RPMI7951 (cell line): ENCODE results near the gene TMBIM4. TPM values are rescaled to one million over a fixed set of nuclear protein-coding genes. Genes with fewer than 3 reads are reported as not detected.
"Not testable (repeated sequence)": the region's sequence is repeated elsewhere in the genome, so short reads cannot be mapped to it uniquely, and the experiment has no call there.

ENCODE experiments used
- DNase-seq: peaks from one replicate; pipeline ENCODE4 v3.0.0-alpha.2; 2012; ENCODE audit warnings: low read depth
- total RNA-seq: library from RNA; depleted of rRNA; stranded (reverse); fragments of >200 nt; shearing (Covaris generic); gene quantifications from 2 replicates; pipeline ENCODE4 v1.2.3, GENCODE V29; 2014; rRNA removed

The TMBIM4 gene
- total RNA-seq: 127 and 135 TPM in 2 replicates

DNA sequence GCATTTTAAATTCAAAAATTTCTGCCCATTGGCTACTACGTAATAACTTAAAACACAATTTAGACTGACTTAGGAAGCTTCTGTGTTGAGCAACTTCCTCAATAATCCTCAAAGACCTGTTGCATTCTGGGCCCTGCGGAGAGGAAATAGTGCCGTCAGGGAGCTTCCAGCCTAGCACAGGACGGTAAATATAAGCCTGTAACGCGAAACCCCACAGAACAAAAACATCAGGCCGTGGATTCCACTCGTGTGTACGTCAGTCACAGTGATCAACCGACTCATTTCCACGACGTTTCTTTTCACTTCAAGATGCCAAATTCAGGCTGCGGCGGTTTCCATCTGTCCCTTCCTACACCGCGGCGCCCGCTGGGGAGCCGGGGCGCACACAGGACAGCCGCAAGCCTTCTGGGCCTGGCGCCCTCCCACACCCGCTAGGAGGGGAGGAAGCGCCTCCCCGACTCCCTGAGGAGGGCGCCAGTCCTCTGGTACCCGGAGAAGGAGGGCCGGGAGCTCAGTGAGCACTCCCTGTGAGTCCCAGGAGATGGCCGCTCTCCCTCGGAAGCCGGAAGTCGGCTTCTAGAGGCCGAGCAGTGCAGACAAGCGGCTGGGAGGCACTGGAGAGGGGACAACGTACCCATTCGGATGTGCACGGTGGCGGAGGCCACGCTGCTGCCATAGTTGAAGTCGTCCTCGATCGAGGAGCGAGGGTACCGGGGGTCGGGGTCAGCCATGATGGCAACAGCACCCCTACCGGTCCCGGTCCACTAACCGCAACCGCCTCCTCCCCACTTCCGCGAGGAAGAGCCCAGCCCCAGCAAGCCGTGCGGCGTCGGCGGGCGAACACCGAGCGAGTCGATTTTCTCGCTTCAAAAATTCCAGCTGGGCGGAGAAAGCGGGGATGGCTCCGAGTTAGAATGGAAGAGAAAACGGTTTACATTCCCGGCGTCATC, at the start of gene TMBIM4:
Gene TMBIM4, minus strand, starts transcription at position 776 of the 950 bp plus-strand sequence. Its CDS starts 45 bp downstream, at position 731.
- peak; percentile 89 for DNase-seq

DNA sequence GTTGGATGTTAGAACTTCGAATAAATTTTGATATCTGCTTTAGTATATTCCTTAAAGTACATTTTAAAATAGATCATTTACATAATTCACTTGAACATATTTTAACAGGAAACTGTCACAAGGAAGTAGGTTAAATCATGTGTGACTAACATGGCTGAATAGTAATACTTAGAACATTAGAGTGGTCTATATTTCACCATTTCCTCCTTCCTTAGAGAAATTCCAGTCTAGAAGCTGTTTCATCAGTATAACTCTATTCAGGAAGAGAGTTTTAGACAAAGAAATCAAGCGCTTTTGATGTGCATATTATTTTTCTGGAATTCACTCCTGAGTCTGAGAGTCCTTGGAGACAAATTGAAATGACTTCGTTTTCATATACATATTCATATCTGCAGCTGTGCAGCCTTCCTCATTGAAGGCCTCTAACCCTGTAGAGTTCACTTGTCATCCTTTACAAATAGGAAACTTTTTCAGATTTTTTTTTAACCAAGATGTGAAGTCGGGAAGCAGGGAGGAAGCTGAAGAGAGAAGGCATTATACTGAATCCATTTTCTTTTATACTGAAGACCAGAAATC, 47.6 kb upstream of the TMBIM4 start:
- no peak for DNase-seq

GRCh38 chr12:66213011-66213410, 43.2 kb upstream of the TMBIM4 start:
- not testable (repeated sequence) for DNase-seq

DNA sequence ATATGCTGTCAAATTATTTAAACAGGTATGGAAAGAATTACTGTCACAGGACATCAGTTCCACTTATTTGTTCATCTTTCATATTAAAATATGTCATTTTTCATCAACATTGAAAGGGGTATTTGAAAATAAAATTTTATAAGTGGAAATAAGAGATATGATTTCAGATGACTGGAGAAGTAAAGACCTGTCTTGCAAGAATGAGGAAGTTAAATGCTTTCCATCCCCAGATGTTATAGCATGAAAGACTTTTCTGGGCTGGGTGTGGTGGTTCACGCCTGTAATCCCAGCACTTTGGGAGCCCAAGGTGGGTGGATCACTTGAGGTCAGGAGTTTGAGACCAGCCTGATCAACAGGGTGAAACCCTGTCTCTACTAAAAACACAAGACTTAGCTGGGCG, 41.8 kb upstream of the TMBIM4 start:
- DNase-seq: not testable (repeated sequence)

DNA sequence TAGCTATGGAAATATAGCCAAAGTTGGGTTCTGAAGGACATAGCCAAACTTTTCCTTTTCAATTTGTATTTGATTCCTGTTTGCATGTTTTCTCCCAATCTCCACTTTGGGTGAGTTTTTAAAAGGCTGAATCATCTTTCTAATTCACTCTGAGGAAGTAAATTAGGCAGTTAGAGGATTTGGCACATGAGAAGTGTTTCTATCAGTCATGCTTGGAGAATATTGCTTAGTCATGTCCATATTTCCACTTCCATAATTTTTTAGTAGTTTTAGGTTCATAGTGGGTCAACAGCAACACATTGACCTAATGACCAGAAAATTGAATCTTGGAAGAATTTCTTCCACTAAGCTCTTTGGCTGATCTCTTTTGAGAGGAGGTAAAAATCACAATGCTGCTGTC, 41.0 kb upstream of the TMBIM4 start:
- no peak for DNase-seq

DNA sequence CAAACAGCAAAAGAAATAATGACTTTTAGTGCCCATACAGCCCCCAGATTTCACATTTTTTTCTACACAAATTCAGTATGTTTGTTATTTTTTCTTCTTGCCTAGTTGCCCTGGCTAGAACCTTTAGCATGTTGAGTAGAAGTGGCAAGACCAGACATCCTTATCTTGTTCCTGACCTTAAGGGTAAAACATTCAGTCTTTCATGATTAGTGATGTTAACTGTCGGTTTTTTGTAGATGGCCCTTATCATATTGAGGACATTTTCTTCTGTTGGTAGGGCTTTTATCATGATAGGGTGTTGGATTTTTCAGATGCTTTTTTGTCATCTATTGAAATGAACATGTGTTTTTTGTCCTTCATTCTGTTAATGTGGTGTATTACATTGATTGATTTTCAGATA, 36.3 kb upstream of the TMBIM4 start:
- DNase-seq: no peak

DNA sequence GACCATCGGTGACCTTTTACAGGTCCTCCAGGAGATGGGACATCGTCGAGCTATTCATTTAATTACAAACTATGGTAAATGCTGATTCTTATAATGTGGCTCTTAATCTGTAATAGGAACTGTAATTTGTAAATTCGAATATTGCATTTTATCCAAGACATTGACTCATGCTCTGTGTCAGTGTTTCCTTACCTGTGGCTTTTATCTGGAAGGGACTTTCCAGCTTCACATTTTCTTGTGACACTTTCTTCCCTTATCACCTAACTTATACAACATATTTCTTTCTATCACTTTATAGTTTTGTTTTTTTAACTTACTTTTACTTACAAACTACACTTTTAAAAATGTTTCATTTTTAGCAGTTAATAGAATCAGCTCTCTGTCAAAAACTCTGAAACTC, 34.0 kb upstream of the TMBIM4 start:
- no peak for DNase-seq

- no peak for DNase-seq
These were observed 30.2 kb upstream of the TMBIM4 start for GRCh38 chr12:66199831-66200509.

- no peak for DNase-seq
These were observed 29.3 kb upstream of the TMBIM4 start for GRCh38 chr12:66199141-66199540.

DNA sequence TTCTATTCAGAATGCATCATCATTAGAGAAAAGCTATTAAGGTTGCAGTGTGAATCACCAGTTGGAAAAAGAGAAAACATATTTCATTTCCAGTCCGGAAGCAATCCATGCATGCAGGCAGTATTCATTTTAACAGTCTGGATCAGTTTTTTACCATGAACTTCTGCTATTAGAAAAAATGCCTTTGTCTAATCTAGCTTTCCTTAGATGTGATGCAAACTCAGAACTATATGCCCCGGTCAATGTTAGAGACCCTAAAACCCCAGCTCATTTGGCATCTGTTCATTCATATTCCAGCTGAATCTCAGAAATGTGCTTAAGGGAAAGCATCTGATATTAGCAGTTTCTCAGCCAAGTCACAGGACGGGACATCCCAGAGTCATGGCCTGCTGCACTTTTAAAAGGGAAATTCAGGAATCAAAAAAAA, 27.7 kb upstream of the TMBIM4 start:
- peak; percentile 5 for DNase-seq

DNA sequence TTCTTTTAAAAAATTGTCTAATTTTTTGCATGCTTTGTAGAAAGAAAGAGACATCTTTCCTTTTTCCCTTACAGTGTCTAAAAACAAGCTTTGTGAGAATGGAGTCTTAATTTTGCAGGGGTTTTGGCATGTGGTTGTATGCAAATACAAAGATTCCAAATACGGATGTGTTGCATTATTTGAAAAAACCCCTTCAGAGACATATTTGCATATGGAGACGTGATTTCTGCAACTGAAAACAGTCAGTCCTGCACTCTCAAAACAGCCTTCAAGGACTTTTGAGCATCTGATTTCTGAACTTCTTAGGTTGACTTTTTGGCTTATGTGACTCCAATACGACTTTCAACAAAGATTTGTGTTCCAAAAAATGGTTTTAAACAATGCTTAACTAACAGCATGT, 27.0 kb upstream of the TMBIM4 start:
- DNase-seq: peak; percentile 31

DNA sequence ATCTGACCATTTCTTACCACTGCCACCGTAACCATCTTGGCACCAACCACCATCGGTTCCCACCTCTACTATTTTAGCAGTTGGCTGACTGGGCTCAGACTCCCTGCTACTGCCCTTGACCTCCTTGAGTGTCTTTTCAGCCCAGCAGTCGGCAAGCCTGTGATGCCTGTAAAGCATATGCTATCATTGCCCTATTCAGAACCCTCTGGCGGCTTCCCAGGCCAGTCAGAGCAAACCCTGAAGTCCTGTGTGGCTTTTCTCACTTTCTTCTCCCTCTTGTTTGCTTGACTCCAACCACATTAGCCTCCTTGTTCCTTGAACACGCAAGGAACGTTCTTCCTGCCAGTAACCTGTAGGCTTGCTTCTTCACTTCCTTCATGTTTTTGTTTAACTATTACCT, 25.4 kb upstream of the TMBIM4 start:
- DNase-seq: peak; percentile 5

- no peak for DNase-seq
These were observed 24.3 kb upstream of the TMBIM4 start for GRCh38 chr12:66194122-66194521.

- no peak for DNase-seq
These were observed 21.8 kb upstream of the TMBIM4 start for GRCh38 chr12:66191547-66192126.

- peak; percentile 26 for DNase-seq
These were observed 20.9 kb upstream of the TMBIM4 start for GRCh38 chr12:66190519-66191370.

DNA sequence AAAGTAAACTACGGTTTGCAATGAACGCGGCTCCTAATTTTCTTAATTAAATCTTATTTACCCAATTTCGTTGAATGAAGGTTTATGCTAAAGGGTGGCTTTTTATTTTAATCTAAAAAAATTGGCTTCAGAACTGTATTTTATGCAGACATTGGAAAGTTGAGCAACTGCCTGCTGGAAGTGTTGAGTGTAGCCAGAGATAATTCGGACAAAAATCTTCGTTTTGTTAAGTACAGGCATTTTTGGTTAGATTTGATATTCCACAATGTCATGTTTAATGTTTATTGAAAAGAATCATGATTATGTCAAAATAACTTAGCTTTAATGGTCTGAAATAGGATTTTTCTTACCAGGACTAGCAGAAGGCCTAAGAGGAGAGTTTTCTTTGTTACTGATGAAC, 20.1 kb upstream of the TMBIM4 start:
- DNase-seq: no peak

DNA sequence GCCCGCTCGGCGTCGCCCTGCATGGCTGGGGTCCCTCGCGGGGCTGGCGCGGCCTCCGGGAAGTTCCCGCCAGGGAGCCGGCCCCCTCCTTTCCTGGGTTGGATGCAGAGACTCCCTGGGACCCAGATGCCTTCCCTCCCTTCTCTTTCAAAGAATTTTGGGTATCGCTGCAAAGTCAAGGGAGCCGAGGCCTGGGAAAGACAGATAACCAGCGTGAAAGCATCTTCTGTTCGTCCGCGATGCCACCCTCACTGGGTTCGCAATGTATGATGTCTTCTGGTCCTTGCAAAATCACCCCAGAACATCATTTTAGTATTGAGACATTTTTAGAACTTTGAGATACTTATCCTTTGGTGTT, 19.7 kb upstream of the TMBIM4 start:
- peak; percentile 26 for DNase-seq

GRCh38 chr12:66188584-66189485, 19.0 kb upstream of the TMBIM4 start, which contains the start of gene IRAK3:
TSS of gene IRAK3 (plus strand) at chr12:66189214. CDS start at chr12:66189300, 86 bp downstream.
- peak; percentile 64 for DNase-seq

GRCh38 chr12:66187821-66188220, 18.0 kb upstream of the TMBIM4 start:
- no peak for DNase-seq

DNA sequence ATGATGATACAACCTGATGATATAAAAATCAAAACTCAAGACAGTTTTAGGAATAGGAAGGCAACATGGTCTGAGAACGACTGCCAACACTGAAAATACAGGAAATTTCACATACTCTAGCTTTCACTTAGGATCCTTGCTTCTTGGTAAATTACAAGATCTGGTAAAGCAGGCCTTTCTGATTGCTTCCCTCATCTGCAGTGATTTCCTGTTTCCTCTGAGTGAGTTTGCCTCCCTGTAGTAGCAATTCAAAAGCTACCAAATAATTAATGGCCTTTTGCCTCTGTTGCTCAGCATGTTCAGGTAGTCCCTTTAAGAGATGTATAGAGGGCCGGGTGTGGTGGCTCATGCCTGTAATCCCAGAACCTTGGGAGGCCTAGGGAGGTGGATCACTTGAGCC, 17.2 kb upstream of the TMBIM4 start:
- no peak for DNase-seq
